HepG2 (cell line): ENCODE measurements around the gene KIF25. TPM values are rescaled to one million over a fixed set of nuclear protein-coding genes. Genes with fewer than 3 reads are reported as not detected.

Source experiments
- ATF1 ChIP-seq: IDR thresholded peaks from 2 replicates; pipeline ENCODE4 v1.6.1; 2016; ENCODE audit warnings: mild to moderate bottlenecking, control low read depth
- CCAR2 ChIP-seq: fragments of 200-400 bp; formaldehyde crosslinking; optimal IDR thresholded peaks from 2 replicates; pipeline ENCODE3; 2018; ENCODE audit warnings: low read depth, mild to moderate bottlenecking, low read length, moderate library complexity
- EP300 ChIP-seq, 3 experiments: sonication (generic) in 1 of 3; formaldehyde crosslinking in 1 of 3; IDR thresholded peaks; 2 replicates each; pipeline versions ENCODE4 v1.5.1 to v1.6.1; 2011 to 2020; ENCODE audit warnings: low read depth in 2 of 3, low read length in 2 of 3, borderline replicate concordance in 1 of 3, improper control_type of control experiment in 1 of 3, mild to moderate bottlenecking in 1 of 3, missing genetic modification reagents in 1 of 3, moderate library complexity in 1 of 3
- FOXA3 ChIP-seq: IDR thresholded peaks from 2 replicates; pipeline ENCODE4 v1.6.1; 2016; ENCODE audit warnings: missing genetic modification reagents, missing compliant biosample characterization
- FOXO1 ChIP-seq: sonication (generic); formaldehyde crosslinking; IDR thresholded peaks from 2 replicates; pipeline ENCODE4 v1.4.0; 2020; ENCODE audit warnings: missing genetic modification reagents
- ISX ChIP-seq: sonication (generic); formaldehyde crosslinking; conservative IDR thresholded peaks from 2 replicates; pipeline ENCODE4 v1.5.0; 2020; ENCODE audit warnings: missing genetic modification reagents
- KLF16 ChIP-seq, 2 experiments: sonication (generic) in 1 of 2; formaldehyde crosslinking in 1 of 2; IDR thresholded peaks; 2 replicates each; pipeline versions ENCODE4 v1.6.1 to v1.8.0; 2016 to 2023; ENCODE audit warnings: missing genetic modification reagents in 2 of 2, missing compliant biosample characterization in 1 of 2
- MIER2 ChIP-seq: IDR thresholded peaks from 2 replicates; pipeline ENCODE4 v1.6.1; 2016; ENCODE audit warnings: missing biosample characterization, missing genetic modification reagents
- PHF21A ChIP-seq: sonication (generic); formaldehyde crosslinking; IDR thresholded peaks from 2 replicates; pipeline ENCODE4 v1.5.0; 2020; ENCODE audit warnings: mild to moderate bottlenecking, missing genetic modification reagents
- POGZ ChIP-seq: sonication (generic); formaldehyde crosslinking; IDR thresholded peaks from 2 replicates; pipeline ENCODE4 v1.4.0; 2020; ENCODE audit warnings: mild to moderate bottlenecking, missing genetic modification reagents
- U2AF1 ChIP-seq: fragments of 200-400 bp; formaldehyde crosslinking; optimal IDR thresholded peaks from 2 replicates; pipeline ENCODE3; 2017; ENCODE audit warnings: mild to moderate bottlenecking, low read depth, low read length
- ZNF253 ChIP-seq: sonication (generic); formaldehyde crosslinking; IDR thresholded peaks from 2 replicates; pipeline ENCODE4 v1.8.0; 2022; ENCODE audit warnings: mild to moderate bottlenecking, missing genetic modification reagents, borderline replicate concordance
- ZNF629 ChIP-seq: sonication (generic); formaldehyde crosslinking; conservative IDR thresholded peaks from 2 replicates; pipeline ENCODE4 v1.5.0; 2020; ENCODE audit warnings: missing genetic modification reagents
- polyA plus RNA-seq, 8 experiments: library from polyadenylated mRNA; depleted of rRNA in 3 of 8; stranded (reverse) in 7 of 8; unstranded in 1 of 8; fragments of >200 nt; fragmentation: Illumina TruSeq in 4 of 8; extraction: Trizol in 4 of 8; gene quantifications; 2 replicates each; pipeline versions ENCODE4 v1.2.1 to v1.2.3, GENCODE V29; 2011 to 2016; ENCODE audit warnings: low read depth in 4 of 8, missing spikeins in 1 of 8, mixed read lengths in 1 of 8; ENCODE audit not compliant: insufficient read depth in 1 of 8
- total RNA-seq, 5 experiments: library from RNA; depleted of rRNA; stranded (reverse); fragments of >200 nt; fragmentation: Illumina TruSeq; extraction: Trizol; gene quantifications; 2 replicates each; pipeline ENCODE4 v1.2.3, GENCODE V29; 2016; ENCODE audit warnings: low read depth in 1 of 5
- TF ChIP-seq, protein P1 (sequence below): sonication (generic); formaldehyde crosslinking; IDR thresholded peaks from 2 replicates; pipeline ENCODE4 v1.4.0; 2020; ENCODE audit warnings: mild to moderate bottlenecking, low read depth, missing genetic modification reagents
- TF ChIP-seq, protein P2 (sequence below): IDR thresholded peaks from 2 replicates; pipeline ENCODE4 v1.6.1; 2018; ENCODE audit warnings: missing genetic modification reagents, mild to moderate bottlenecking, missing compliant biosample characterization
- TF ChIP-seq, protein P3 (sequence below): sonication (generic); formaldehyde crosslinking; IDR thresholded peaks from 2 replicates; pipeline ENCODE4 v1.4.0; 2020; ENCODE audit warnings: missing genetic modification reagents
- TF ChIP-seq, protein P4 (sequence below): IDR thresholded peaks from 2 replicates; pipeline ENCODE4 v1.6.1; 2016; ENCODE audit warnings: missing compliant biosample characterization, missing genetic modification reagents, borderline replicate concordance
- TF ChIP-seq, protein P5 (sequence below): sonication (generic); formaldehyde crosslinking; IDR thresholded peaks from 2 replicates; pipeline ENCODE4 v1.9.0; 2022; ENCODE audit warnings: low read depth, missing genetic modification reagents
- TF ChIP-seq, protein P6 (sequence below): sonication (generic); formaldehyde crosslinking; IDR thresholded peaks from 2 replicates; pipeline ENCODE4 v1.8.0; 2022; ENCODE audit warnings: mild to moderate bottlenecking, missing genetic modification reagents; ENCODE audit not compliant: insufficient replicate concordance

Gene KIF25
- total and polyA plus RNA-seq, 2 of the 13 experiments (the other 11 are each of a cell fraction or from before 2014, with no cell fraction given), result not detected

DNA sequence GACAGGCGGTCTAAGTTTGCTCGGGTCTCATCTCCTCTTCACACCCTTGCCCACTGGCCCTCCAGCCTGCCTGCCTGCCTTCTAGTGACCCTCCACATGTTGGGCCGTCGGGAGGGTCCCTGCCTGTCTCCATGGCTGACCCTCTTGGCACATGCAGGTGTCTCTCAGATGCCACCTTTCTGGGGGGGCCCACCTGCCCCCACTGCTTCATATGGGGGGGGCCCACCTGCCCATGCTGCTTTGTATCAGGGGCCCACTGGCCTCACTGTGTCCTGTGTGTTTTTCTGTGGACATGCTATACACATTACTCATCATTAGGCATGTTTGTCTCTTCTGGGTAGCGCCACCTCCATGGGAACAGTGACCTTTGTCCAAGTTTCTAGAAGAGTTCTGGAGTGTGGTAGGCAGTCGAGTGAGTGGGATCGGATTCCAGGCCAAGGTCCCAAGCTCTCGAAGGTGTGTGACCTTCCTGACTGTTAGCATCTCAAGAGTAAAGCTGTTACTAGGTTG lies 40.4 kb upstream of the KIF25 start (continued):
- TF ChIP-seq, protein P1, sequence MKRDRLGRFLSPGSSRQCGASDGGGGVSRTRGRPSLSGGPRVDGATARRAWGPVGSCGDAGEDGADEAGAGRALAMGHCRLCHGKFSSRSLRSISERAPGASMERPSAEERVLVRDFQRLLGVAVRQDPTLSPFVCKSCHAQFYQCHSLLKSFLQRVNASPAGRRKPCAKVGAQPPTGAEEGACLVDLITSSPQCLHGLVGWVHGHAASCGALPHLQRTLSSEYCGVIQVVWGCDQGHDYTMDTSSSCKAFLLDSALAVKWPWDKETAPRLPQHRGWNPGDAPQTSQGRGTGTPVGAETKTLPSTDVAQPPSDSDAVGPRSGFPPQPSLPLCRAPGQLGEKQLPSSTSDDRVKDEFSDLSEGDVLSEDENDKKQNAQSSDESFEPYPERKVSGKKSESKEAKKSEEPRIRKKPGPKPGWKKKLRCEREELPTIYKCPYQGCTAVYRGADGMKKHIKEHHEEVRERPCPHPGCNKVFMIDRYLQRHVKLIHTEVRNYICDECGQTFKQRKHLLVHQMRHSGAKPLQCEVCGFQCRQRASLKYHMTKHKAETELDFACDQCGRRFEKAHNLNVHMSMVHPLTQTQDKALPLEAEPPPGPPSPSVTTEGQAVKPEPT (CRISPR knock-in tag), result no peak
- TF ChIP-seq ZNF253 (CRISPR knock-in tag), result no peak
- 0 out of 4 replicates have a peak, but pooled peaks of 1 of the 2 experiments have one; percentile 25 for TF ChIP-seq KLF16 (CRISPR knock-in tag; IDR thresholded peaks at IDR 0.05)
- no peak for TF ChIP-seq ISX
- TF ChIP-seq MIER2 (CRISPR knock-in tag), result no peak
- TF ChIP-seq, protein P2, sequence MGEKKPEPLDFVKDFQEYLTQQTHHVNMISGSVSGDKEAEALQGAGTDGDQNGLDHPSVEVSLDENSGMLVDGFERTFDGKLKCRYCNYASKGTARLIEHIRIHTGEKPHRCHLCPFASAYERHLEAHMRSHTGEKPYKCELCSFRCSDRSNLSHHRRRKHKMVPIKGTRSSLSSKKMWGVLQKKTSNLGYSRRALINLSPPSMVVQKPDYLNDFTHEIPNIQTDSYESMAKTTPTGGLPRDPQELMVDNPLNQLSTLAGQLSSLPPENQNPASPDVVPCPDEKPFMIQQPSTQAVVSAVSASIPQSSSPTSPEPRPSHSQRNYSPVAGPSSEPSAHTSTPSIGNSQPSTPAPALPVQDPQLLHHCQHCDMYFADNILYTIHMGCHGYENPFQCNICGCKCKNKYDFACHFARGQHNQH (CRISPR knock-in tag), result 0 out of 2 replicates have a peak, but pooled peaks have one; percentile 53
- TF ChIP-seq, protein P3, sequence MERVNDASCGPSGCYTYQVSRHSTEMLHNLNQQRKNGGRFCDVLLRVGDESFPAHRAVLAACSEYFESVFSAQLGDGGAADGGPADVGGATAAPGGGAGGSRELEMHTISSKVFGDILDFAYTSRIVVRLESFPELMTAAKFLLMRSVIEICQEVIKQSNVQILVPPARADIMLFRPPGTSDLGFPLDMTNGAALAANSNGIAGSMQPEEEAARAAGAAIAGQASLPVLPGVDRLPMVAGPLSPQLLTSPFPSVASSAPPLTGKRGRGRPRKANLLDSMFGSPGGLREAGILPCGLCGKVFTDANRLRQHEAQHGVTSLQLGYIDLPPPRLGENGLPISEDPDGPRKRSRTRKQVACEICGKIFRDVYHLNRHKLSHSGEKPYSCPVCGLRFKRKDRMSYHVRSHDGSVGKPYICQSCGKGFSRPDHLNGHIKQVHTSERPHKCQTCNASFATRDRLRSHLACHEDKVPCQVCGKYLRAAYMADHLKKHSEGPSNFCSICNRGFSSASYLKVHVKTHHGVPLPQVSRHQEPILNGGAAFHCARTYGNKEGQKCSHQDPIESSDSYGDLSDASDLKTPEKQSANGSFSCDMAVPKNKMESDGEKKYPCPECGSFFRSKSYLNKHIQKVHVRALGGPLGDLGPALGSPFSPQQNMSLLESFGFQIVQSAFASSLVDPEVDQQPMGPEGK (CRISPR knock-in tag), result peak; percentile 96
- TF ChIP-seq ATF1 (CRISPR knock-in tag), result no peak
- TF ChIP-seq, protein P4, sequence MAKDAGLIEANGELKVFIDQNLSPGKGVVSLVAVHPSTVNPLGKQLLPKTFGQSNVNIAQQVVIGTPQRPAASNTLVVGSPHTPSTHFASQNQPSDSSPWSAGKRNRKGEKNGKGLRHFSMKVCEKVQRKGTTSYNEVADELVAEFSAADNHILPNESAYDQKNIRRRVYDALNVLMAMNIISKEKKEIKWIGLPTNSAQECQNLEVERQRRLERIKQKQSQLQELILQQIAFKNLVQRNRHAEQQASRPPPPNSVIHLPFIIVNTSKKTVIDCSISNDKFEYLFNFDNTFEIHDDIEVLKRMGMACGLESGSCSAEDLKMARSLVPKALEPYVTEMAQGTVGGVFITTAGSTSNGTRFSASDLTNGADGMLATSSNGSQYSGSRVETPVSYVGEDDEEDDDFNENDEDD (CRISPR knock-in tag), result no peak
- TF ChIP-seq FOXO1 (CRISPR knock-in tag), result no peak
- TF ChIP-seq U2AF1, result peak; percentile 66
- TF ChIP-seq FOXA3 (CRISPR knock-in tag), result peak; percentile 64; the same call in 1 of the 2 replicates
- TF ChIP-seq, protein P5, sequence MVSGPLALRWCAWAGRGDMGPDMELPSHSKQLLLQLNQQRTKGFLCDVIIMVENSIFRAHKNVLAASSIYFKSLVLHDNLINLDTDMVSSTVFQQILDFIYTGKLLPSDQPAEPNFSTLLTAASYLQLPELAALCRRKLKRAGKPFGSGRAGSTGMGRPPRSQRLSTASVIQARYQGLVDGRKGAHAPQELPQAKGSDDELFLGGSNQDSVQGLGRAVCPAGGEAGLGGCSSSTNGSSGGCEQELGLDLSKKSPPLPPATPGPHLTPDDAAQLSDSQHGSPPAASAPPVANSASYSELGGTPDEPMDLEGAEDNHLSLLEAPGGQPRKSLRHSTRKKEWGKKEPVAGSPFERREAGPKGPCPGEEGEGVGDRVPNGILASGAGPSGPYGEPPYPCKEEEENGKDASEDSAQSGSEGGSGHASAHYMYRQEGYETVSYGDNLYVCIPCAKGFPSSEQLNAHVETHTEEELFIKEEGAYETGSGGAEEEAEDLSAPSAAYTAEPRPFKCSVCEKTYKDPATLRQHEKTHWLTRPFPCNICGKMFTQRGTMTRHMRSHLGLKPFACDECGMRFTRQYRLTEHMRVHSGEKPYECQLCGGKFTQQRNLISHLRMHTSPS, result 0 out of 2 replicates have a peak, but pooled peaks have one; percentile 37
- TF ChIP-seq POGZ (CRISPR knock-in tag), result peak; percentile 67
- 0 out of 4 replicates have a peak, but pooled peaks of 1 of the 2 experiments have one; percentile 29 for TF ChIP-seq EP300 (IDR thresholded peaks at IDR 0.05; ENCODE audit: low read depth in 2 of 2, low read length in 2 of 2)
- peak; percentile 59; the same call in 1 of the 2 replicates for TF ChIP-seq EP300 (CRISPR knock-in tag; IDR thresholded peaks at IDR 0.05; ENCODE audit: borderline replicate concordance)
- peak; percentile 50; the same call in 1 of the 2 replicates for TF ChIP-seq PHF21A
- no peak for TF ChIP-seq ZNF629 (CRISPR knock-in tag)
- TF ChIP-seq, protein P6, sequence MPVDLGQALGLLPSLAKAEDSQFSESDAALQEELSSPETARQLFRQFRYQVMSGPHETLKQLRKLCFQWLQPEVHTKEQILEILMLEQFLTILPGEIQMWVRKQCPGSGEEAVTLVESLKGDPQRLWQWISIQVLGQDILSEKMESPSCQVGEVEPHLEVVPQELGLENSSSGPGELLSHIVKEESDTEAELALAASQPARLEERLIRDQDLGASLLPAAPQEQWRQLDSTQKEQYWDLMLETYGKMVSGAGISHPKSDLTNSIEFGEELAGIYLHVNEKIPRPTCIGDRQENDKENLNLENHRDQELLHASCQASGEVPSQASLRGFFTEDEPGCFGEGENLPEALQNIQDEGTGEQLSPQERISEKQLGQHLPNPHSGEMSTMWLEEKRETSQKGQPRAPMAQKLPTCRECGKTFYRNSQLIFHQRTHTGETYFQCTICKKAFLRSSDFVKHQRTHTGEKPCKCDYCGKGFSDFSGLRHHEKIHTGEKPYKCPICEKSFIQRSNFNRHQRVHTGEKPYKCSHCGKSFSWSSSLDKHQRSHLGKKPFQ (CRISPR knock-in tag), result no peak
- TF ChIP-seq CCAR2, result no peak
